H9 (cell line): Measurements from ENCODE around the gene MYBPC3. TPM values are rescaled to one million over a fixed set of nuclear protein-coding genes. Genes with fewer than 3 reads are reported as not detected.

Source experiments
- DNase-seq: peaks from one replicate; pipeline ENCODE4 v3.0.0-alpha.2; 2017
- H2AFZ ChIP-seq: one replicate; pipeline ENCODE4 v1.6.1; 2013; ENCODE audit warnings: mild to moderate bottlenecking, low read length, control low read depth, moderate library complexity
- H2AK5ac ChIP-seq: 2 replicates; pipeline ENCODE4 v1.6.1; 2013; ENCODE audit warnings: low read length, control low read depth, mixed read lengths; ENCODE audit not compliant: insufficient read length
- H2BK120ac ChIP-seq: one replicate; pipeline ENCODE4 v1.6.1; 2013; ENCODE audit warnings: low read depth, mild to moderate bottlenecking, low read length, control low read depth, inconsistent platforms; ENCODE audit not compliant: poor library complexity, severe bottlenecking
- H2BK12ac ChIP-seq: 2 replicates; pipeline ENCODE4 v1.6.1; 2013; ENCODE audit warnings: low read length, control low read depth, mixed read lengths, low read depth; ENCODE audit not compliant: insufficient read length
- H2BK15ac ChIP-seq: 2 replicates; pipeline ENCODE4 v1.6.1; 2013; ENCODE audit warnings: low read depth, low read length, control low read depth
- H2BK20ac ChIP-seq: one replicate; pipeline ENCODE4 v1.6.1; 2013; ENCODE audit warnings: low read depth, mild to moderate bottlenecking, low read length, control low read depth, inconsistent platforms; ENCODE audit not compliant: poor library complexity, severe bottlenecking
- H2BK5ac ChIP-seq: 2 replicates; pipeline ENCODE4 v1.6.1; 2013; ENCODE audit warnings: low read length, control low read depth, mixed read lengths; ENCODE audit not compliant: insufficient read length
- H3K14ac ChIP-seq: 2 replicates; pipeline ENCODE4 v1.6.1; 2013; ENCODE audit warnings: low read length, control low read depth; ENCODE audit not compliant: insufficient read depth
- H3K18ac ChIP-seq: 2 replicates; pipeline ENCODE4 v1.6.1; 2013; ENCODE audit warnings: low read depth, mild to moderate bottlenecking, mixed read lengths, low read length, control low read depth; ENCODE audit not compliant: insufficient read length
- H3K23ac ChIP-seq: 2 replicates; pipeline ENCODE4 v1.6.1; 2013; ENCODE audit warnings: low read length, control low read depth, mixed read lengths, low read depth; ENCODE audit not compliant: insufficient read length
- H3K23me2 ChIP-seq: 2 replicates; pipeline ENCODE4 v1.6.1; 2013; ENCODE audit warnings: low read depth, mild to moderate bottlenecking, mixed read lengths, low read length, control low read depth; ENCODE audit not compliant: insufficient read length, poor library complexity, severe bottlenecking
- H3K27ac ChIP-seq: 2 replicates; pipeline ENCODE4 v1.5.1; 2013; ENCODE audit warnings: low read length, control low read depth, mixed read lengths, low read depth; ENCODE audit not compliant: insufficient read length
- H3K27me3 ChIP-seq: 2 replicates; pipeline ENCODE4 v1.6.1; 2013; ENCODE audit warnings: low read length, control low read depth, inconsistent platforms; ENCODE audit not compliant: insufficient read depth
- H3K4ac ChIP-seq: 2 replicates; pipeline ENCODE4 v1.6.1; 2013; ENCODE audit warnings: low read depth, mild to moderate bottlenecking, control low read depth, inconsistent platforms, low read length, moderate library complexity
- H3K4me1 ChIP-seq: 2 replicates; pipeline ENCODE4 v1.6.1; 2013; ENCODE audit warnings: low read length, control low read depth, inconsistent platforms; ENCODE audit not compliant: insufficient read depth
- H3K4me2 ChIP-seq: 2 replicates; pipeline ENCODE4 v1.6.1; 2013; ENCODE audit warnings: low read length, control low read depth, mixed read lengths; ENCODE audit not compliant: insufficient read length, insufficient read depth
- H3K56ac ChIP-seq: 2 replicates; pipeline ENCODE4 v1.6.1; 2013; ENCODE audit warnings: low read depth, mild to moderate bottlenecking, mixed read lengths, low read length, control low read depth; ENCODE audit not compliant: insufficient read length
- H3K79me1 ChIP-seq: 2 replicates; pipeline ENCODE4 v1.6.1; 2013; ENCODE audit warnings: low read depth, mild to moderate bottlenecking, moderate library complexity, low read length, control low read depth, inconsistent platforms; ENCODE audit not compliant: insufficient read depth, poor library complexity, severe bottlenecking
- H3K79me2 ChIP-seq: 2 replicates; pipeline ENCODE4 v1.6.1; 2013; ENCODE audit warnings: low read length, control low read depth, inconsistent platforms; ENCODE audit not compliant: insufficient read depth
- H3K9ac ChIP-seq: 2 replicates; pipeline ENCODE4 v1.6.1; 2013; ENCODE audit warnings: low read length, control low read depth, mixed read lengths; ENCODE audit not compliant: insufficient read length; ENCODE audit errors: extremely low read depth
- H3K9me3 ChIP-seq: one replicate; pipeline ENCODE4 v1.6.1; 2013; ENCODE audit warnings: low read depth, low read length, inconsistent platforms; ENCODE audit not compliant: control insufficient read depth
- H3T11ph ChIP-seq: one replicate; pipeline ENCODE4 v1.6.1; 2013; ENCODE audit warnings: mild to moderate bottlenecking, low read length, control low read depth, inconsistent platforms
- H4K20me1 ChIP-seq: one replicate; pipeline ENCODE4 v1.6.1; 2013; ENCODE audit not compliant: control insufficient read depth, insufficient read length, insufficient read depth
- H4K5ac ChIP-seq: 2 replicates; pipeline ENCODE4 v1.6.1; 2013; ENCODE audit warnings: low read depth, mild to moderate bottlenecking, mixed read lengths, low read length, control low read depth; ENCODE audit not compliant: insufficient read length
- H4K8ac ChIP-seq: replicated peaks from 2 replicates; pipeline ENCODE4 v1.6.1; 2013; ENCODE audit warnings: low read length, control low read depth, mixed read lengths, low read depth; ENCODE audit not compliant: insufficient read length
- H4K91ac ChIP-seq: 2 replicates; pipeline ENCODE4 v1.6.1; 2013; ENCODE audit warnings: low read depth, mild to moderate bottlenecking, moderate library complexity, mixed read lengths, low read length, control low read depth; ENCODE audit not compliant: insufficient read length
- H3K27ac Mint-ChIP-seq, 3 experiments: 2 replicates in 2 of 3; 3 replicates in 1 of 3; pipeline ENCODE4 v1.8.0; 2020 to 2021; ENCODE audit warnings: mixed read lengths in 3 of 3, mild to moderate bottlenecking in 1 of 3, moderate library complexity in 1 of 3
- H3K27me3 Mint-ChIP-seq: 2 replicates; pipeline ENCODE4 v1.8.0; 2021; ENCODE audit warnings: low read depth, mild to moderate bottlenecking, moderate library complexity, mixed read lengths
- H3K36me3 Mint-ChIP-seq, 3 experiments: 2 replicates in 2 of 3; 3 replicates in 1 of 3; pipeline ENCODE4 v1.8.0; 2020 to 2021; ENCODE audit warnings: low read depth in 3 of 3, mixed read lengths in 3 of 3; ENCODE audit not compliant: insufficient read depth in 1 of 3
- H3K4me1 Mint-ChIP-seq, 2 experiments: 2 replicates each; pipeline ENCODE4 v1.8.0; 2020; ENCODE audit warnings: mixed read lengths in 2 of 2
- H3K4me3 Mint-ChIP-seq, 2 experiments: 2 replicates in 1 of 2; 3 replicates in 1 of 2; pipeline ENCODE4 v1.8.0; 2020 to 2021; ENCODE audit warnings: mild to moderate bottlenecking in 2 of 2, mixed read lengths in 2 of 2, moderate library complexity in 1 of 2
- H3K9me3 Mint-ChIP-seq, 2 experiments: 2 replicates in 1 of 2; 3 replicates in 1 of 2; pipeline ENCODE4 v1.8.0; 2020; ENCODE audit warnings: mild to moderate bottlenecking in 2 of 2, mixed read lengths in 2 of 2, moderate library complexity in 1 of 2
- WGBS: extraction: QIAGEN DNeasy Blood & Tissue Kit; methylation state at CpG from one replicate; pipeline ENCODE4 v1.1.7; 2013; ENCODE audit warnings: missing lambda C conversion rate, low lambda C conversion rate, mixed read lengths; ENCODE audit not compliant: insufficient read length; ENCODE audit errors: extremely low coverage; 5-methylcytosine and 5-hydroxymethylcytosine counted together
- total RNA-seq: library from RNA; stranded (reverse); gene quantifications from 2 replicates; pipeline ENCODE4 v1.2.1, GENCODE V29; 2021
- TF ChIP-seq, protein P1 (sequence below): fragments of 200-600 bp; sonication (generic); conservative IDR thresholded peaks from 3 replicates; pipeline ENCODE4 v1.8.0; 2021; ENCODE audit warnings: antibody characterized with exemption, mild to moderate bottlenecking

The MYBPC3 gene
- total RNA-seq, 1 experiment from 2014 or later, result not detected

GRCh38 chr11:47296045-47296444 lies 56.5 kb downstream of the MYBPC3 start:
- no peak overlapping the region for H2AK5ac ChIP-seq
- H3K14ac ChIP-seq, result no peak overlapping the region
- no peaks in the 10 kb centered on the region for H3K4me1 ChIP-seq
- Mint-ChIP-seq H3K27me3 (no peaks in the 10 kb centered on the region), H3K36me3 (peaks cover 45 to 84% (median 83%) of the 10 kb centered on the region in 3 experiments), H3K9me3 (peaks cover 0 to 8% of the 10 kb centered on the region in 2 experiments; a peak in 2 of 5 replicates), H3K27ac (no peak overlapping the region), H3K4me1 (no peaks in the 10 kb centered on the region), H3K4me3 (no peak overlapping the region)
- TF ChIP-seq, protein P1, sequence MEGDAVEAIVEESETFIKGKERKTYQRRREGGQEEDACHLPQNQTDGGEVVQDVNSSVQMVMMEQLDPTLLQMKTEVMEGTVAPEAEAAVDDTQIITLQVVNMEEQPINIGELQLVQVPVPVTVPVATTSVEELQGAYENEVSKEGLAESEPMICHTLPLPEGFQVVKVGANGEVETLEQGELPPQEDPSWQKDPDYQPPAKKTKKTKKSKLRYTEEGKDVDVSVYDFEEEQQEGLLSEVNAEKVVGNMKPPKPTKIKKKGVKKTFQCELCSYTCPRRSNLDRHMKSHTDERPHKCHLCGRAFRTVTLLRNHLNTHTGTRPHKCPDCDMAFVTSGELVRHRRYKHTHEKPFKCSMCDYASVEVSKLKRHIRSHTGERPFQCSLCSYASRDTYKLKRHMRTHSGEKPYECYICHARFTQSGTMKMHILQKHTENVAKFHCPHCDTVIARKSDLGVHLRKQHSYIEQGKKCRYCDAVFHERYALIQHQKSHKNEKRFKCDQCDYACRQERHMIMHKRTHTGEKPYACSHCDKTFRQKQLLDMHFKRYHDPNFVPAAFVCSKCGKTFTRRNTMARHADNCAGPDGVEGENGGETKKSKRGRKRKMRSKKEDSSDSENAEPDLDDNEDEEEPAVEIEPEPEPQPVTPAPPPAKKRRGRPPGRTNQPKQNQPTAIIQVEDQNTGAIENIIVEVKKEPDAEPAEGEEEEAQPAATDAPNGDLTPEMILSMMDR, result no peak
- no peak overlapping the region for H2AFZ ChIP-seq
- H4K20me1 ChIP-seq, result no peaks in the 10 kb centered on the region
- no peak overlapping the region for H2BK12ac ChIP-seq
- H4K8ac ChIP-seq, result no peak overlapping the region
- no peak overlapping the region for H2BK15ac ChIP-seq
- H3K9me3 ChIP-seq, result no peaks in the 10 kb centered on the region
- H4K5ac ChIP-seq, result no peak overlapping the region
- H2BK5ac ChIP-seq, result no peak overlapping the region
- H3T11ph ChIP-seq, result no peak overlapping the region
- H3K23ac ChIP-seq, result no peak overlapping the region
- no peaks in the 10 kb centered on the region for H3K79me2 ChIP-seq
- no peak overlapping the region for H3K4ac ChIP-seq
- no CpG with 5 or more reads among the region's 4 CpGs for WGBS
- H3K18ac ChIP-seq, result no peak overlapping the region
- DNase-seq, result no peak
- no peak overlapping the region for H4K91ac ChIP-seq
- no peak overlapping the region for H3K27ac ChIP-seq
- no peaks in the 10 kb centered on the region for H3K27me3 ChIP-seq
- H2BK120ac ChIP-seq, result no peak overlapping the region
- H2BK20ac ChIP-seq, result no peak overlapping the region
- H3K23me2 ChIP-seq, result no peaks in the 10 kb centered on the region
- H3K4me2 ChIP-seq, result no peak overlapping the region
- no peak overlapping the region for H3K9ac ChIP-seq
- H3K79me1 ChIP-seq, result no peaks in the 10 kb centered on the region
- no peak overlapping the region for H3K56ac ChIP-seq
